ENCODE data around the gene RSU1.

The RSU1 gene

DNA sequence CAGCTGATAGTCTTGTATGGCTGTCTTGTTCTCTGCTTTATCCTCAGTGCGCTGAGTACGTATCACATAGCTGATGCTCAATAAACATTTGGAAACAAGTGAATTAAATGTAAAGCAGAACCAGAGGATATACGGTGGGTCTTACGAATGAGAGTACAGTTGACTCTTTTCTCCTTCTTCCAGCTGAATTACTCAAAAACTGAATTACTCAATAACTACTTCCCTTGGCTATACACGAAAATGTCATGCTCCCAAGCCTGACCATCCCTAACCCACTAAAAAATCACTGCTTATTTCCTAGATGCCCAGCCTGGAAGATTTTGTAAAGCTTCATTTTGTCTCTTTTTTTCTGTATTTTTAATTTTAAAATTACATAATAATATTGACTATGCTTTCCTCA is 3.2 kb upstream of the RSU1 start:
- DNase-seq = no peak

DNA sequence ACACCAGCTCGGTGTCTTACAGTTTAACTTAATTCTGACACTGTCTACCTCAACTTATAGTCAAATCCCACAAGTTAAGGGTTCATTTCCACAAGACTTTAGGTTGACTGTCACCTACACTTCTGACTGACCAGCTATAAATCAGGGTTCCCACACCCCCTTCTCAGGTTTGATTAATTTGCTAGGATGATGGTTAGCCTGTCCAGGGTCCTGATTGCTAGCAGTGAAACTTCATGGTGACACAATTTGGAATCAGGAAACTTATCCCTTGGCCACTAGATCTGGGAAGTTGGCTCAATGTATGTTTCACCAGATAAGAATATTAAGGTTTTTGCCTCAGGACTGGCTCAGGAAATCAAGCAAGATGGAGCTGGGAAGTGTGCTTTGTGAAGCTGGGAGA is 2.8 kb upstream of the RSU1 start:
- DNase-seq = no peak

DNA sequence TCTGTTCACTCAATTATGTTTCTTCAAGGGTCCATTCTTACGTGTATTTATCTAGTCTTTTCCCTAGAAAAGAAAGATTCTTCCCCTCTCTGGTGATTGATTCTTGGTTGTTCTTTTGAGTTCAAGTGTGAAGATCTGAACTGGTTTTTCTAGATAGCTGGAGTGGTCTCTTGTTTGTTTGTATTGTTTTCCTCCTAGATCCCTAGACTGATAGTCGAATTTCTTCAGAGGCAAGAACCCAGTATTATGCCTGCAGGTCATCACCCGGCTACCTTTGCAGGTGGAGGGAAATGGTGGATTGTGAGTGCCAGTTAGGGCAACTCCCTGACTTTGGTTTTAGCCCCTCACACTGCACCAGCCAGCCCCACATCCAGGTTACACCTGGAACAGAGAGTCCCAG is 2.2 kb upstream of the RSU1 start:
- no peak for DNase-seq

DNA sequence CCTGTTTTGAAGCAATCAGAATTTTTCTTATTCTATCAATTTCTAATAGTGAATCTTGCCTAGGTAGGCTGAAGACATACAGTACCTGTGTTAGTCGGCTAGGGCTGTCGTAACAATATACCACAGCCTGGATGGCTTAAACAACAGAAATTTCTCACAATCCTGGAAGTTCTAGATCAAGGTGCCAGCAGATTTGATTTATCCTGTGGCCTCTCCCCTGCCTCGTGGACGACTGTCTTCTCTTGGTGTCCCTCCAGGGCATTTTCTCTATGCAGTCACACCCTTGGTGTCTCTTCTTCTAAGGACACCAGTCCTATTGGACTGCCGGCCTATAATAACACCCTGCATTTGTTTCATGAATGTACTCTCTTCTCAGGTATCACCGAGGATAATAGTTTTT is 1.8 kb upstream of the RSU1 start:
- DNase-seq = no peak

DNA sequence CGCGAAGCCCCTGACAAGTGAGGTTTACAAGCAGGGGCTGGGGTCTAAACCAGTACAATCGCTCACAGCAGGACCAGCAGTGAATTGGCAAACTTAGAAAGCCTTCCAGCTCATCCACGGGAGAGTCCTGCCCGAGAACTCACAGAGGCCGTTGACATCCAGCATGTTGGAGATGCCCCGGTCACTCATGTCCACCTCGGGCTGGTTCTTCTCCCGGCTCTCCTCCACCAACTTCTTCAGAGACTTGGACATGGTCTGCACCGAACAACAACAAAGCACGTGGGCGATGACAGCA is 447 bp downstream of the RSU1 start:
- no peak for DNase-seq

DNA sequence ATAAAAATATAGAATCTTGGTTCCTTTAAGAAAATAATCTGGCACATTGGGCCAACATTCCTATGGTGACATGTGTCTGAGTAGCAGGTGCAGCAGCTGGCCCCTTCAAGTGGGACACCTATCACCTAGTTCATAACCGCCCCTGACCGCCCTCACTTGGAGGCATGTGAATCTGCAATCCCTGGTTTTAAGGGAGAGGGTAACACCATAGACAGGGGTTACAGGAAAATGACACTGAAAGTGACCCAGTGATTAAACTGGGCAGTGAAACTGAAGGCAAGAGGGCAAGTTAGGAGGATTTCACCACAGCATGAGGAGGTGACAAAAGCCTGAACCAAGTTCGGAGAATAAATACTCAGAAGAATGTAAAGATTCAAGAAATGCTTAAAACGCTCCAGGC is 1.1 kb downstream of the RSU1 start:
- DNase-seq = no peak

DNA sequence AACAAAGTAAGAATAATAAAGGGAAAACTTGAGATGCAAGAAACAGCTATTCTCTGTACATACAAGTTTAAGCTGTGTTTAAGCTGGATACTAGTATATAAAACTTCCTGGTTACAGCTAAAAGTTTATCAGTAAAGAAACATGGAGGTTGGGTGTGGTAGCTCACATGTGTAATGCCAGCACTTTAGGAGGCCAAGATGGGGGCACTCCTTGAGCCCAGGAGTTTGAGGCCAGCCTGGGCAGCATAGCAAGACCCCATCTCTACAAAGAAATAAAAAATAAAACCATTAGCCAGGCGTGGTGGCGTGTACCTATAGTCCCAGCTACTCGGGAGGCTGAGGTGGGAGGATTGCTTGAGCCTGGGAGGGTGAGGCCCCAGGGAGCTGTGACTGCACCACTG is 3.2 kb downstream of the RSU1 start:
- DNase-seq = no peak

DNA sequence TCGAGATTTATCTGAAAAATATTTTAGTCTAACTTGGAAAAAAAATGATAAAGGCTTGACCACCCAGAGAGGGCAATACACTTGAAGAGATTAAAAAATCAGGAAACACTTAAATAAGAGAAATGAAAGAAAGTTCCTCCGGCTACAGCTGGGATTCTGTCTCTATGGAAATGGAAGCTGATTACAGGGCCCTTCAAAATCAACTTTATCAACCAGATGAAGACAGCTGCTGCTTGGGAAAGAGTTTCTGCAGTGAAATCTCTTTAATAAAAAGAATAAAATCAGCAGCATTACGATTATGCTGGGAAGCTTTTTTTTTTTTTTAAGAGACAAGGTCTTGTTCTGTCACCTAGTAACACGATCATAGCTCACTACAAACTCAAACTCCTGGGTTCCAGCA is 4.5 kb downstream of the RSU1 start:
- DNase-seq = no peak

DNA sequence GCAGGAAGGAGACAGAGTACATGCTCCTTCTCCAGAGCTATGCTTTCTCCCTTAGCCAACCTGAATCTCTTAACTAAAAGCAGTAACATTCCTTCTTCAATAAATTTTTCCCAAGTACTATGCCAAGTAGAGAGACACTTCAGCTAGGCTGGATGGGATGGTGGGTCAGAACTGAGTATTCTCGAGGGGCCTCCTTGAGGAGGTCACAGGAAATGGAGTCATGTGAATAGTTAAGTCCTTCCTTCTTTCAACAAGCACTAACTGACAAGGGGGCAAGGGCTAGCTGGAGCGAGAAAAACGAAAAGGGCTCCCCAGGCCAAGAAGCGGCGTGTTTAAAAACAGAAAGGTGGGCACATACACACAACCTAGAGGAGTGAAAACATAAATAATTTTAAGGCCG is 5.5 kb downstream of the RSU1 start:
- DNase-seq = no peak

DNA sequence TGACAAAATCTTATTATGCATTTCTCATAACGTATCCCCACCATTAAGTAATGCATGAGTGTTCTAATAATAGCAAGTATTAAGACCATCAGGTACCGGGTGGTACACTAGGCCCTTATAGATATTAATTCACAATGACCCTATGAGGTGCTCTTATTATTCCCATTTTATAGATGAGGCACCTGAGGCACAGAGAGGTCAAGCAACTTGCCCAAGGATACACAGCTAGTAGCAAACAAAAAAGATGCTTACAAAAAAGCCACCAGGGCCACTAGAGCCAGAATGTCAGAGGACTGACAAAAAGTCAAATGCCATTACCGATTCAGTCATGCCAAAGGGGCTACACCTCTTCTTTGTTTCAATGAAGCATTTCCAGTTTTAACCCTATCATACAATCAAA is 5.9 kb downstream of the RSU1 start:
- DNase-seq = no peak

DNA sequence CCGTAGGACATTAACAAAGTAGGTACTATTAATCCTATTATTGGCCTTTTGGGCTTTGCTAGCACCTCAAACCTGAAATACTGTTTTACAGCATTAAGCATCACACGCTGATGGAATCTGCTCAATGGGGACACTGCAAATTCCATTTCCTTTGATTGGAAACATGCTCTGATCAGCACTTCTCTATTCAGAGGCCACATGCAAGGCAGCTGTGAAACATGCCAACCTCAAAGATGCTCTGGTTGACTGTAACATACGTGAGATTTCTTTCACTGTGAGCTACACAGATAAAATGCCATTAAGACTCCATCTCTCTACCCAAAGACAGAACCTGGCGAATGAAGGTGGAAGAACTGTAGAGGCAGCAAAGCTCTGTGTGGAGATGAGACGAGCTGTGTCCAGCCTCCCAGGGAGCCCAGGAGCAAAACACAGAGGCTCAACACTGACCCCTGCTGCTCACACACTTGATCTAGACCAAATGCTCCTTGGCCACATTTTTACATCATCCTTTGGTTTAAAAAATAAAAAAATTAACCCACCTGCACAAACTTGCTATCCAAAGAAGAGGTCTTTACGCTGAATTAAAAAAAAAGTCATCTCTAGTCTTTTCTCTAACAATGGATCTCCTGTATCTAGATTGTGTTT is 8.0 kb downstream of the RSU1 start:
- no peak for DNase-seq

DNA sequence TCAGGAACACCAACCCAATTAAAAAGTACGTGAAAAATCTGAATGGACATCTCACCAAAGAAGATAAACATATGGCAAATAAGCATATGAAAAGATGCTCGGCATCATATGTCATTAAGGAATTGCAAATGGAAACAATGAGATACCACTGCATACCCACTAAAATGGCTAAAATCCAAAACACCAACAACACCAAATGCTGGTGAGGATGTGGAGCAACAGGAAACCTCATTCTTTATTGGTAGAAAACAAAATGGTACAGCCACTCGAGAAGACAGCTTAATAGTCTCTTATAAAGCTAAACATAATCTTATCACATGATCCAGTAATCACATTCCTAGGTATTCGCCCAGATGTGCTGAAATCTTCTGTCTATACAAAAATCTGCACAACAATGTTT is 13.1 kb downstream of the RSU1 start:
- DNase-seq = no peak

DNA sequence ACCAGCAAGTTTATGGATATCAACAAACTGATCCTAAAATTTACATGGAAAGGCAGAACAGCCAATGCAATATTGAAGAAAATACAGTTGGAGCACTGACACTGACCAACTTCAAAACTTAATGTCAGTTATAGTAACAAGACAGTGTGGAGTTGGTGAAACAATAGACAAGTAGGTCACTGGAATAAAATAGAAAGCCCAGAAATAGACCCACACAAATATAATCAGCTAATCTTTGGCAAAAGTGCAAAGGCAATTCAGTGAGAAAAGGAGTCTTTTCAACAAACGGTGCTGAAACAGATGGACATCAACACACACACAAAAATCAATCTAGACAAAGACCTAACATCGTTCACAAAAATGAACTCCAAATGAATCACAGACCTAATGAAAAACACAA is 13.8 kb downstream of the RSU1 start:
- DNase-seq = no peak

DNA sequence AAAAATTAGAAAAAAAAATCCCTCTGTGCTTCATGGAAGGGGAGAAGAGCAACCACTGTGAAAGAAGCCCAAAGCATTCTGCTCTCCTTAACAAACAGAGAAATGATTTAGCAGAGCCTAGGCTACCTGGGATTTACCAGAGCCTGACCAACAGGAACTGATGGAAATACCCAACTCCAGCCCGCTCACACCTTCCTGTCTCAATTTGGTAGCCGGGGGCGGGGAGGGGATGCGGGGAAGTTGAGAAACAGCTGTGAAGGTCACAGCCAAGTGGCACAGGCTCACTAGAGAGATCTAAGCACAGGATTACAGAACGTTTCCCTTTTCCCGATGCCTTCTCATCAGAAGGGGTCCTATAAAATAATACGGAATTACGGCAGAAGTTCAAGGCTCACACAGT is 17.6 kb downstream of the RSU1 start:
- DNase-seq = no peak

DNA sequence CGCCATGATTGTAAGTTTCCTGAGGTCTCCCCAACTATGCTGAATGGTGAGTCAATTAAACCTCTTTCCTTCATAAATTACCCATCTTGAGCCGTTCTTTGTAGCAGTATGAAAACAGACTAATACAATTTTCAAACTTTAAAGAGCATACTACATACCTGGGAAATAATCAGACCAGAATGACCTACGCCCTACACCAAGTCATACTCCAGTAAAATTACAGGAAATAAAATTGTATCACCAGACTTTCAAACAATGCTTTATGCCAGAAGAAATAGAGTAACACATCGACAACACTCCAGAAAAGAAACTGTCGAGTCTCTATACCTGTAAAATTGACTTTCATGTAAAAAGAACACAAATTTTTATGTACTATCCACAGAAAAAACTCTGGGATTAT is 18.7 kb downstream of the RSU1 start:
- no peak for DNase-seq

DNA sequence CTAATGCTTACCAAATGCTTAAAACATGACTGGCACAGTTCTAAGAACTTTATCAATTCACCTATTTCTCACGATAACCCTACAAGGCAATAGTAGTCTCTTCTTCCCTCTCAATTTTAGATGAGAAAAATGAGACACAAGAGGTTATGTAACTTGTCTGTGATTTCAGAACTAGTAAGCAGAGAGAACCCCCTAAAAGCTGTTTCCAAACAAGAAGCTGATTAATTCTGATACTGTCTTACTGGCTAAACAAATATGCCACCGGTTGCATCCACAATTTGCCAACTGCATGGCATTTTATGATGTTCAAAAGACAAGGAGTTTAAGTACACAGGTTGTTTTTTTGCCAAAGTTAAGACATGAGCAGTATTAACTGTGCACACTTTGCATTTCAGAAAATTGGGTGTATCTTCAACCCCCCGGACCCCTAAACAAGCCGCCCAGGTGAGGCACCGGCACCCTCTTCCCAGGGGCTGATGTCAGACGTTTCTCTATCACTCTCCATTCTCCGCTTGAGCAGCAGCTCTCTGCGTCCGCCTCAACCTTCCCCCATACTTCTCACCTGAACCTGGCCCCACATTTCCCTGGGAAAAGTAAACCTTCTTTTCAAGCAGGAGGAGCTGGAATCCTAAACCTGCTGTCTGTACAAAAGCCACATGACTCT is 21.7 kb downstream of the RSU1 start:
- DNase-seq = no peak

DNA sequence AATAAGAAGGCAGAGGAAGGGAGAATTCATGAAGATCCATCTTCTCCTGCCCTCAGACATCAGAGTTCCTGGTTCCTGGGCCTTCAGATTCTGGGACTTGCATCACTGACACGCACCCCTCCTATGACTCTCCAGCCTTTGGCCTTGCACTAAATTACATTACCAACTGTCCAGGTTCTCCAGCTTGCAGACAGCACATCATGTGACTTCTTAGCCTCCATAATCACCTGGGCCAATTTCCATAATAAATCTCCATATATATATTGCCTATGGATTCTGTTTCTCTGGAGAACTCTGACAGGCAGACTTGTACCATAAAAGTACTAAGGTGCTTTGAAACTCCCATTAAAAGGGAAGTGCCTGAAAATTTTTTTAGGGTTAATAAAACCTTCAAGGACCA is 23.2 kb downstream of the RSU1 start:
- no peak for DNase-seq

DNA sequence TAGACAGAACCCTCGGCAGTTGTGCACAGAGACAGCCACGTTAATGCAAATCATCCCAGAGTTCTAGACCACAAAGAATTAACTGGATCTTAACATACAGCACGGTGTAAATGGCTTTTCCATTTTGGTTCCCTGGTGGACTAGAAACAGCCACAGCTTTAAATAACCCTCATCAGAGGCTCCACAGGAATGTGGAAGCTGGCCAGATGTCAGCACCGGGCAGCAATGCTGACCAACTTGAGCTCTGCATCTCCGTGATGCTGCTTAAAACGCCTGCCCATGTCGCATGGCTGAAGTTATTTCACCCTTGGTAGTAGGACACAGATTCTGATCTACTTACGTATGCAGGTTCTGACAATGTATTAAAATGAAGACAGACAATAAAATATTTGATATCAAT is 24.5 kb downstream of the RSU1 start:
- no peak for DNase-seq

DNA sequence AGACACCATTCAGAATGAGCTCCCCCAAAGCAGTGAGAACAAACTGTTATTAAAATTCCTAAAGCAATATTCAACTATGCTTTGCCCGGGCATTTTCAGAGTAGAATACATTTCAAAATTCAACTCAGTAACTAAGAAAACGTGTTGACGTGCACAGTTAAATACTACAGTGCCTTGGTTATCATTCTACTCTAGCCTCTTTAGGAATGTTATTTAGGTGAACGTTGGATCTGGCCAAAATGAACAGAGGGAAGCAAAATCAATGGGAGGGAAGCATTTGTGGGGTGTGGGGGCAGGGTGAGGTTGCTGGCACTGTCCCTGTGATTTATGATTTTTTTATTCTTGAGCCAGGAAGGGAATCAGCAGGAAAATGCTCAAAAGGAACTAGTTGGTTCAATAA is 27.5 kb downstream of the RSU1 start:
- no peak for DNase-seq

DNA sequence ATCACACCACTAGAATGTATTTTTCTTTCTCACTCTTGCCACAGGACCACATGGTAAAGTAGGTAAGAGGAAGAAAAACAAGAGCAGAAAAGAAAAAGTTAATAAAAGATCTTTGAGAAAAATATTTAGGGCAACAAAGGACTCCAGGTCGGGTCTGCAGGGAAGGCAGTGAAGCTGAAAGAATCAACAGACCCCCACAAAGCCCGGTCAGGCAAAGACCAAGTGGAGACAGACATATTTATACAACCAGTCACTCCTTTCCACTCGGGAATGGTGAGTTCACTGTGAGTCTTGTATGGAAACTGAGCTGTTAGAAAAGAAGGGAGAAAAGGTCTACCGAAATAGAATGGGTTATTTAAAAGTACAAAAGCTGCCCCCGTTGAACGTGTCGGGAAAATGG is 28.0 kb downstream of the RSU1 start:
- no peak for DNase-seq

DNA sequence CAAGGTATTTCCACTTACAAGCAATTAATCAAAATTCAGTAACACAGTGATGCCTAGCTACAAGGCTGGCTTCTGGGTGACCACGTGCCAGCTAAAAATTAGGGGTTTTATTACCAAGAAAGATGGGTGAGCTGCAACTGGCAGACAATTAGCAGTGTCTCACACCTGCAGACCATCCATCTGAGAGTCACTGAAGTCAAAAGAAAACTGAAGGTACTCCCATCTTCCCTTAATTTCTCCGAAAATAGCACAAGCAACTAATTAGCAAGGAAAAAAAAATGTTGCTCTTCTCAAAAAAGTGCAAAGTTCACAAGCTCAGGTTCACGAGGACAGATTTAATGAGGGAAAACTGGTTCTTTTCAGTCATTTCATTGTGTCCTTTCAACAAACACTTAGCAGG is 28.4 kb downstream of the RSU1 start:
- no peak for DNase-seq

DNA sequence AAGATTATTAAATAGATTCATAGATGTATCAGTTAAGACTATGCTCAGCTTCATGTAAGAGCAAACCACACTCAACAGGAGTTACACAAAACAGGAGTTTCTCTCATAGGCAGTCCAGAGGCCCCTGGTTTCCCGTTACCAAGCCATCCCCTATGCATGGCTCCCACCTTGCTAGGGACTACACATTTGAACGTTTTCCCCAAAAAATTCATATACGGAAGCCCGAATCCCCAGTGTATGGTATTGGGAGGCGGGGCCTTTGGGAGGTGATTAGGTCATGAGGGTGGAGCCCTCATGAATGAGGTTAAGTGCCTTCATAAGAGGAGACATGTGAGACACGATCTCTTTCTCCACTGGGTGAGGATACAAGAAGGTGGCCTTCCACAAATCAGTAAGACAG is 29.1 kb downstream of the RSU1 start:
- no peak for DNase-seq

DNA sequence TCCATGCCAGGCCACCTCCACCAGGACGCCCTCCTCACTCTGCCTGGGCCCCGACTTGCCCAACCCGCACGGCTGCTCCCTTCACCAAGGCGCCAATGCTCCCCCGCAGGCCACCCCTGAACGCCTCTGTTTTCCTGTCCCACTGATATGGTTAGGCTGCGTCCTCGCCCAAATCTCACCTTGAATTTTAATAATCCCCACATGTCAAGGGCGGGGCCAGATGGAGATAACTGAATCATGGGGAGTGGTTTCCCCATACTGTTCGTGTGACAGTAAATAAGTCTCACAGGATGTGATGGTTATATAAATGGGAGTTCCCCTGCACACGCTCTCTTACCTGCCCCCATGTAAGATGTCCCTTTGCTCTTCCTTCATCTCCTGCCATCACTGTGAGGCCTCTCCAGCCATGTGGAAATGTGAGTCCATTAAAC is 29.8 kb downstream of the RSU1 start:
- DNase-seq = no peak

DNA sequence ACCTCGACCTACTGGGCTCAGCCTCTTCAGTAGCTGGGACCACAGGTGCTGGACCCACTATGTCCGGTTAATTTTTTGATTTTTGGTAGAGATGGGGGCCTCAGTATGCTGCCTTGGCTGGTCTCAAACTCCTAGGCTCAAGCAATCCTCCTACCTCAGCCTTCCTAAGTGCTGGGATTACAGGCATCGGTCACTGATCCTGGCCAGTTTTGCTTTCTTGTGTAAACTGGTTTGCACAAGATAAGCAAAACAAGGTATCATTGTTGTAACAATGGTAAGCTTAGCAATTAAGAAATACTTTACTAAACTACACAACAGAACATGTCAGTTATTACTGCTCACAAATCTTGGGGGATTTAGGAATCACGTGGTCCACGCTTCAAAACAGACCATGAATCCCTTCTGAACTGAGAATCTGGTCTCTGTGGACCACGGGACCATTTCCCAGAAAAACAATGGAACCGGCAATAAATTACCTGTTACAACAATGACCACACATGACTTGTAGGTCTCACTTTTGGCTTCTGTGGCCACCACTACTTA is 36.8 kb downstream of the RSU1 start:
- no peak for DNase-seq

DNA sequence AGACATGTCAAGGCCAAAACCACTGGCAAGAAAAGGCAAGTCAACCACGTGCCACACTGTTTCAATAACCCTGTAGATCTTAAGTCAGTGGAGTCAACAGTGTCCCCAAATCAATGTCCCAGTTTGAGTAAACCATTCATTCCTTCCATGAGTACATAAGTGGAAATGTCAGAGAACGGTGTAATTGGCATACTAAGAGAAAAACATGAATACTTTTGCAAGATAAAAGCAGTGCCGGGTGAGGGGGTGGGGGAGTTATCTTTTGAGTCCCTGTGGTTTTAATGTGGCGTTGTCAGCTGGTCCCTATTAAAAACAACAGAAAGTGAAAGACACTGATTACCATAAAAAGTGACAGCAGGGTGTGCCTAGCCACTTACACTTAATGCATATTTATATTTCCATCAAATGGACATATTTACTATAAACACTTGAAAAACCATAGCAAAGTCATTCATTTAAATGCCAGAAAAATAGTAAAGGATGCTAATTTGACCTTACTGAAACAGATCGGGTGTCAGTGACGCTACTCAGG is 37.8 kb downstream of the RSU1 start:
- DNase-seq = no peak

Measured in NCI-H2029 treated with DMSO at 0.1 percent for 48 hours (cell line).